B cell (primary cell): Measurements from ENCODE around the gene WNT11. TPM values are rescaled to one million over a fixed set of nuclear protein-coding genes. Genes with fewer than 3 reads are reported as not detected.
A peak's percentile ranks its signal among the peaks of the same experiment; 100 is the strongest.

ENCODE experiments used
- ATAC-seq: fragments of 200-7000 bp; cut with Tn5 transposase; one replicate; pipeline ENCODE4 v1.10.0; 2021; ENCODE audit warnings: low read depth, mild to moderate bottlenecking, moderate number of reproducible peaks, moderate library complexity
- CTCF ChIA-PET: fragments of 350-600 bp; sonication (Branson Sonifier 250); formaldehyde crosslinking; loops from one replicate; lab custom pipeline; 2021; ENCODE audit warnings: antibody characterized with exemption, inconsistent platforms; lab: Charles Lee
- POLR2A ChIA-PET: fragments of 350-600 bp; sonication (Branson Sonifier 250); formaldehyde crosslinking; loops from one replicate; lab custom pipeline; 2021; ENCODE audit warnings: antibody characterized with exemption; lab: Charles Lee
- DNase-seq: peaks from one replicate; pipeline ENCODE4 v3.0.0; 2013
- H2AFZ ChIP-seq: 2 replicates; pipeline ENCODE4 v1.6.1; 2012; ENCODE audit warnings: mild to moderate bottlenecking, low read depth, low read length; ENCODE audit not compliant: insufficient read depth, poor library complexity, severe bottlenecking
- H3K27ac ChIP-seq, 2 donors: 1 replicate in 1 of 2; 2 replicates in 1 of 2; pipeline ENCODE4 v1.5.1; 2012 to 2013; ENCODE audit warnings: low read length in 2 of 2, mild to moderate bottlenecking in 2 of 2, moderate library complexity in 1 of 2
- H3K27me3 ChIP-seq, 4 experiments: fragments of 200-600 bp in 1 of 4; sonication (generic) in 1 of 4; replicated peaks in 1 of 4; 1 replicate in 2 of 4; 2 replicates in 2 of 4; pipeline versions ENCODE4 v1.6.1 to v1.7.0; 2013 to 2016; ENCODE audit warnings: low read length in 3 of 4, mild to moderate bottlenecking in 2 of 4, mixed read lengths in 1 of 4, moderate library complexity in 1 of 4; ENCODE audit not compliant: insufficient read depth in 4 of 4, control insufficient read depth in 3 of 4; ENCODE audit errors: control extremely low read depth in 1 of 4
- H3K36me3 ChIP-seq, 2 experiments: replicated peaks in 1 of 2; 1 replicate in 1 of 2; 2 replicates in 1 of 2; pipeline versions ENCODE4 v1.6.1 to v1.7.1; 2013; ENCODE audit warnings: low read length in 1 of 2; ENCODE audit not compliant: insufficient read depth in 2 of 2, control insufficient read depth in 1 of 2; ENCODE audit errors: control extremely low read depth in 1 of 2, extremely low read depth in 1 of 2
- H3K4me1 ChIP-seq, 2 donors: fragments of 200-600 bp in 1 of 2; sonication (generic) in 1 of 2; 1 replicate in 1 of 2; 2 replicates in 1 of 2; pipeline versions ENCODE4 v1.5.1 to v1.6.1; 2013 to 2017; ENCODE audit warnings: low read length in 2 of 2; ENCODE audit not compliant: control insufficient read depth in 2 of 2, insufficient read depth in 2 of 2
- H3K4me2 ChIP-seq: replicated peaks from 2 replicates; pipeline ENCODE3; 2012; ENCODE audit warnings: mild to moderate bottlenecking, low read depth, low read length; ENCODE audit not compliant: poor library complexity, severe bottlenecking
- H3K4me3 ChIP-seq, 5 experiments: fragments of 200-600 bp in 1 of 5; sonication (generic) in 1 of 5; 1 replicate in 3 of 5; 2 replicates in 2 of 5; pipeline versions ENCODE4 v1.5.1 to v1.7.0; 2011 to 2016; ENCODE audit warnings: low read length in 4 of 5, mild to moderate bottlenecking in 4 of 5, low read depth in 2 of 5, control low read depth in 1 of 5, moderate library complexity in 1 of 5; ENCODE audit not compliant: insufficient read depth in 1 of 5; ENCODE audit errors: control extremely low read depth in 1 of 5, extremely low read depth in 1 of 5
- H3K79me2 ChIP-seq: fragments of 200-600 bp; sonication (generic); one replicate; pipeline ENCODE4 v1.6.0; 2016; ENCODE audit warnings: low read length; ENCODE audit not compliant: control insufficient read depth, insufficient read depth
- H3K9ac ChIP-seq: fragments of 200-600 bp; sonication (generic); 2 replicates; pipeline ENCODE4 v1.6.1; 2017; ENCODE audit warnings: mild to moderate bottlenecking, low read length, moderate library complexity
- H3K9me3 ChIP-seq, 3 donors: one replicate each; pipeline versions ENCODE4 v1.6.1 to v1.7.1; 2013; ENCODE audit warnings: low read length in 2 of 3; ENCODE audit not compliant: control insufficient read depth in 2 of 3, insufficient read depth in 1 of 3; ENCODE audit errors: control extremely low read depth in 1 of 3
- H4K20me1 ChIP-seq: 2 replicates; pipeline ENCODE4 v1.6.0; 2012; ENCODE audit warnings: mild to moderate bottlenecking, low read length; ENCODE audit not compliant: insufficient read depth, control insufficient read depth, poor library complexity, severe bottlenecking
- H3K27ac Mint-ChIP-seq: one replicate; pipeline ENCODE4 v1.8.0; 2021; ENCODE audit warnings: mixed read lengths
- H3K27me3 Mint-ChIP-seq: one replicate; pipeline ENCODE4 v1.8.0; 2021; ENCODE audit warnings: mixed read lengths
- H3K4me1 Mint-ChIP-seq: one replicate; pipeline ENCODE4 v1.8.0; 2021; ENCODE audit warnings: mixed read lengths
- H3K4me3 Mint-ChIP-seq: one replicate; pipeline ENCODE4 v1.8.0; 2021; ENCODE audit warnings: mixed read lengths
- H3K9me3 Mint-ChIP-seq: one replicate; pipeline ENCODE4 v1.8.0; 2022; ENCODE audit warnings: mixed read lengths; ENCODE audit not compliant: insufficient read depth
- CTCF ChIP-seq: fragments of 200-600 bp; IDR thresholded peaks from one replicate; pipeline ENCODE4 v1.8.0; 2022; ENCODE audit warnings: antibody characterized with exemption, mild to moderate bottlenecking
- EZH2 ChIP-seq: IDR thresholded peaks from 2 replicates; pipeline ENCODE4 v1.6.1; 2012; ENCODE audit warnings: borderline replicate concordance, low read depth, mild to moderate bottlenecking, moderate library complexity, low read length; ENCODE audit not compliant: insufficient read depth, poor library complexity, severe bottlenecking
- WGBS: methylation state at CpG from one replicate; pipeline ENCODE4 v1.1.5; 2013; ENCODE audit warnings: missing lambda C conversion rate; ENCODE audit not compliant: insufficient coverage; 5-methylcytosine and 5-hydroxymethylcytosine counted together
- intact Hi-C: fragments of 100-400 bp; cut with micrococcal nuclease; formaldehyde crosslinking; loops from one replicate; pipeline ENCODE4 v1.10.0; 2022
- polyA plus RNA-seq: library from polyadenylated mRNA; depleted of rRNA; stranded (reverse); fragments of >200 nt; gene quantifications from 2 replicates; pipeline ENCODE4 v1.2.3, GENCODE V29; 2012
- total RNA-seq, 2 donors: library from RNA; stranded (reverse); fragments of 120-200 nt in 1 of 2; gene quantifications; 1 replicate in 1 of 2; 2 replicates in 1 of 2; pipeline versions ENCODE4 v1.2.3 to v1.2.4, GENCODE V29; 2013 to 2022

The WNT11 gene
- total and polyA plus RNA-seq, 2 donors (not counting 1 experiment from before 2014, with no cell fraction given): 0.39 TPM; not detected in 1

GRCh38 chr11:76139314-76139713 is 67.0 kb downstream of the WNT11 start:
- Mint-ChIP-seq H3K4me1 (peaks cover 14% of the 10 kb centered on the region), H3K4me3 (no peak overlapping the region), H3K9me3 (no peaks in the 10 kb centered on the region), H3K27me3 (no peaks in the 10 kb centered on the region), H3K27ac (peak overlapping the region; percentile 62)
- Histone ChIP-seq H3K4me3 (no peak overlapping the region), H3K79me2 (no peaks in the 10 kb centered on the region), H2AFZ (no peak overlapping the region), H3K27ac (no peak overlapping the region), H3K9me3 (no peaks in the 10 kb centered on the region), H3K27me3 (no peaks in the 10 kb centered on the region), H3K4me2 (no peak overlapping the region), H3K9ac (no peak overlapping the region), H3K36me3 (peaks cover 2 to 64% of the 10 kb centered on the region in 2 experiments), H3K4me1 (peaks cover 0 to 13% of the 10 kb centered on the region in 2 donors), H4K20me1 (peaks cover 7% of the 10 kb centered on the region)
- CTCF ChIA-PET: interaction anchor here (1.6 to 2.0 kb wide), 2 partner anchors 11 to 13 kb away, joined by 4 to 6 read pairs; no protein-coding TSS in a partner anchor
- intact Hi-C loops: no loop called here
- no peak for DNase-seq
- WGBS: no CpG with 5 or more reads among the region's 2 CpGs
- peak; percentile 7 for ATAC-seq
- TF ChIP-seq CTCF (no peak), EZH2 (no peak)
- POLR2A ChIA-PET: no interaction called here

Other genes with a start within 250 kb of the WNT11 start
- gene THAP12, start 174.6 kb upstream of the WNT11 start, total RNA-seq: 52.9 and 55.6 TPM in 2 replicates
- gene THAP12, start 174.6 kb upstream of the WNT11 start, polyA plus RNA-seq: 16.8 and 21.4 TPM in 2 replicates
- gene GVQW3, start 174.8 kb upstream of the WNT11 start, total RNA-seq: 8.2 TPM in 2 replicates
- 3.5 and 4.9 TPM in 2 replicates for gene GVQW3, start 174.8 kb upstream of the WNT11 start, polyA plus RNA-seq
- 54.0 and 59.7 TPM in 2 replicates for gene EMSY, start 238.5 kb upstream of the WNT11 start, total RNA-seq
- gene EMSY, start 238.5 kb upstream of the WNT11 start, polyA plus RNA-seq: 27.4 and 32.5 TPM in 2 replicates